GM21390 (cell line): Measurements from ENCODE around the gene TAF5.
"Not testable (repeated sequence)": the region's sequence is repeated elsewhere in the genome, so short reads cannot be mapped to it uniquely, and the experiment has no call there.

ENCODE experiments used
- ATAC-seq: cut with Tn5 transposase; IDR thresholded peaks from one replicate; pipeline ENCODE4 v1.9.1; 2021; ENCODE audit not compliant: unreplicated experiment

The TAF5 gene

DNA sequence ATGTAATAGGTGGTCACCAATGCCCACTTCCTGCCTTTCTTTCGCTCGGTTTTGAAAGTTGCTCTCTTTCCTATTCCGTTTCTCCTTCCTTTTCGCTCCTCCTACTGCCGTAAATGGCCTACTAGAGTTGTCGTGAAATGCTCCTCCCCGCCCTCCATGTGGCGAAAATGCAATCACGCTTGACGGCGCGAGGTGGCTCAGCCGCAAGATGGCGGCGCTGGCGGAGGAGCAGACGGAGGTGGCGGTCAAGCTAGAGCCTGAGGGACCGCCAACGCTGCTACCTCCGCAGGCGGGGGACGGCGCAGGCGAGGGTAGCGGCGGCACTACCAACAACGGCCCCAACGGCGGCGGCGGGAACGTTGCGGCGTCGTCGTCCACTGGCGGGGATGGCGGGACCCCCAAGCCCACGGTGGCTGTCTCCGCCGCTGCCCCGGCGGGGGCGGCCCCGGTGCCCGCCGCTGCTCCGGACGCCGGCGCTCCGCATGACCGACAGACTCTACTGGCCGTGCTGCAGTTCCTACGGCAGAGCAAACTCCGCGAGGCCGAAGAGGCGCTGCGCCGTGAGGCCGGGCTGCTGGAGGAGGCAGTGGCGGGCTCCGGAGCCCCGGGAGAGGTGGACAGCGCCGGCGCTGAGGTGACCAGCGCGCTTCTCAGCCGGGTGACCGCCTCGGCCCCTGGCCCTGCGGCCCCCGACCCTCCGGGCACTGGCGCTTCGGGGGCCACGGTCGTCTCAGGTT is at the start of gene TAF5:
Gene TAF5, plus strand, starts transcription at position 195 of the 737 bp plus-strand sequence. Its CDS starts 14 bp downstream, at position 209.
- peak; percentile 50 for ATAC-seq

- ATAC-seq: no peak
These were observed 39.9 kb upstream of the TAF5 start for GRCh38 chr10:103327906-103328305.

GRCh38 chr10:103333934-103334520 is 33.7 kb upstream of the TAF5 start:
- ATAC-seq: no peak

- ATAC-seq: no peak
These were observed 33.2 kb upstream of the TAF5 start for GRCh38 chr10:103334567-103334966.

- ATAC-seq: no peak
These were observed 31.4 kb upstream of the TAF5 start for GRCh38 chr10:103336370-103336769.

DNA sequence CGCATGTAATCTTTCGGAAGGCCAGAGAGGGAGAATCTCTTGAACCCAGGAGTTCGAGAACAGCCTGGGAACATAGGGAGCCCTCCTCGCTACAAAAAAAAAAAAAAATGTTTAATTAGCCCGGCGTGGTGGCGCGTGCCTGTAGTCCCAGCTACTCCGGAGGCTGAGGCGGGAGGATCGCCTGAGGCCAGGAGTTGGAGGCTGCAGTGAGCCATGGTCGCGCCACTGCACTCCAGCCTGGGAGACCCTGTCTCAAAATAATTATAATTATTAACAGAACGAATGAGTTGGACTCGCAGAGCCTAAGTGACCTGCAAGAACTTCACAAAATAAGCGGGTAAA is 17.6 kb upstream of the TAF5 start:
- ATAC-seq: no peak

GRCh38 chr10:103350517-103351260 is 17.1 kb upstream of the TAF5 start, which contains the start of gene PCGF6:
TSS of gene PCGF6 (minus strand) at chr10:103351140. CDS start at chr10:103351066, 74 bp downstream.
- peak; percentile 90 for ATAC-seq

DNA sequence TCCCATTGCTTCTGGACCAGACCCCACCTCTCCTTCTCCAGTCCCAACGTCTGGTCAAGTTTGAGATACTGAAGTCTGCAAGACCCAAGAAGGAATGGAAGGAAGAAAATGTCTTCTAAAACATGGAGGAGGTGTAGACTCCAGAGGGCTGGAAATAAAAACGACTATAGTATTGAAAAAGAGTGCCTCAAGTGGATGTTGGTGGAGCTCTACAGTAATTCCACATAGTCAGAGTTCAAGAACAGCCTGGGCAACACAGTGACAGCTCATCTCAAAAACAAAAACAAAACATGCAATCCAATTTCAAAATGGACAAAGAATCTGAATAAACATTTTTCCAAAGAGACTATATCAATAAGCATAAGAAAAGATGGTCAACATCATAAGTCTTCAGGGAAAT is 14.5 kb upstream of the TAF5 start:
- ATAC-seq: no peak

GRCh38 chr10:103354567-103354966 is 13.2 kb upstream of the TAF5 start:
- ATAC-seq: not testable (repeated sequence)

GRCh38 chr10:103355906-103356599 is 11.7 kb upstream of the TAF5 start:
- ATAC-seq: no peak

- ATAC-seq: not testable (repeated sequence)
These were observed 8.3 kb upstream of the TAF5 start for GRCh38 chr10:103359493-103359892.

DNA sequence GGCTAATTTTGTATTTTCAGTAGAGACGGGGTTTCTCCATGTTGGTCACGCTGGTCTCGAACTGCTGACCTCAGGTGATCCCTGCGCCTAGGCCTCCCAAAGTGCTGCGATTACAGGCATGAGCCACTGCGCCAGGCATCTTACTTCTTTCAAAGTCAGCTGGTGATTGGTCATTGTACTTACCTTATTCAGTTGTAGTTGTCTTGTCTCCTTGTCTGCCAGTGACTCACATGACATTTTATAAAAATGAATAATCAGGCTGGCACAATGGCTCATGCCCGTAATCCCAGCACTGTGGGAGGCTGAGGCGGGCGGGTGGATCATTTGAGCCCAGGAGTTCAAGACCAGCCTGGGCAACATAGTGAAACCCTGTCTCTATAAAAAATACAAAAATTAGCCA is 7.0 kb upstream of the TAF5 start:
- ATAC-seq: not testable (repeated sequence)

DNA sequence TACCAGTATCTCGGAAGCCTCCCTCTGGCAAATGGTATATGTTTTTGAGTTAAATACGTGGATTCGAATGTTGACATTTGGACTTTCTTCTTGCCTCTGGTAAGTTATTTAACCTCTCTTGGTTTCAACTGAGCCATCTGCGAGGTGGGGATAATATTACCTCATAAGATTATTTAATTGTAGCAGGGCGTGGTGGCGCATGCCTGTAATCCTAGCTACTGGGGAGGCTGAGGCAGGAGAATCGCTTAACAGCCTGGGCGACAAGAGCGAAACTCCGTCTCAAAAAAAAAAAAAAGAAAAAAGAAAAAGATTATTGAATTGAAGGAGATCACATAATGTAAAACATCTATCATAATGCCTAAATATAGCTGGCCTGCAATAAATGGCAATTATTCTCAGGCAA is 396 bp upstream of the TAF5 start:
- ATAC-seq: no peak

- no peak for ATAC-seq
These were observed 5.8 kb downstream of the TAF5 start for GRCh38 chr10:103373544-103373943.

DNA sequence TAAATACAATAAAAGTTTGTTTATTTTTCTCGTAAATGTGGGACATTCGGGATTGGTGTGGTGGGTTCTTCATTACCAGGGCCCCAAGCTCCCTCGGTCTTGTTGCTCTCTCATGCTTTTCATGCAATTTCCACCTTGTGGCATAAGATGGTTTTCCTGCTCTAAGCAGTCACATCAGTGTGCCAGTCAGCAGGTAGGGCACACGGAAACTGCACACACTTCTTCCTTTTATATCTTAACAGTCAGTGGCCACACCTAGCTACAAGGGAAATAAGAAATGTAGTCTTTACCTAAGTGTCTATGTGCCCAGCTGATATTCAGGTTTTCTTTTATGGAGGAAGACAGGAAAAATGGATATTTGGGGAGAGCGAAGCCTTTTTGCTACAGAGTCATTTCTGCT is 6.5 kb downstream of the TAF5 start:
- no peak for ATAC-seq

DNA sequence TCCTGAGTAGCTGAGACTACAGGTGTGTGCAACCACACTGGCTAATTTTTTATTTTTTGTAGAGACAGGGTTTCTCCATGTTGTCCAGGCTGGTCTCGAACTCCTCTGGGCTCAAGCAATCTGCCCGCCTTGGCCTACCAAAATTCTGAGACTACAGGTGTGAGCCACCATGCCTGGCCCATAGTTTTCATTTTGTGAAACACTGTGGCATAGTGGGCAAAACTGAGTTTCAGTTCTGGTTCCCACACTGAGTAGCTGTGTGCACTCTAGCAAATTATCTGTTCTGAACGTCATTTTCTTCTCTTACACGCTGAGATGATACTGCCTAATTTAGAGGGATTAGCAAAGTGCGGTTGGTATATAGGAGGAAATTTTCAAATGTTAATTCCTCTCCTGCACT is 15.0 kb downstream of the TAF5 start:
- ATAC-seq: no peak

GRCh38 chr10:103394180-103394579 is 26.4 kb downstream of the TAF5 start:
- no peak for ATAC-seq

DNA sequence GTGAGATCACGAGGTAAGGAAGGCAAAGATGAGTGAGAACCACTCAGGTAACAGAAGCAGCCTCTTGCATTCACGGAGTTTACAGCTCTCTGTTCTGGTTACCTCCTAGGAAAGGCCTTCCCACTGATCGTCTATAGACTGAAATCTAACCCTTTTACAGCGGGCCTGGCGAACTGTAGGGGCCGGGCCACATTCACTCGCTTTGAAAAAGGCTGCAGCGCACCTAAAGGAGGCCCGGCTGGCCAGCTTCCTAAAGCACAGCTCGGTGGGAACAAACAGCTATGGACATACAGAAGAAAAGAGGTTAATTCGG is 27.9 kb downstream of the TAF5 start:
- ATAC-seq: no peak

- peak; percentile 100 for ATAC-seq
These were observed 28.5 kb downstream of the TAF5 start, which contains the start of the genes ATP5MK and PDCD11 for GRCh38 chr10:103396067-103396788. TSS of gene ATP5MK (minus strand) at chr10:103396475. CDS start at chr10:103392457, 4,018 bp downstream. TSS of gene PDCD11 (plus strand) at chr10:103396626. CDS start at chr10:103398427, 1,801 bp downstream.

- no peak for ATAC-seq
These were observed 29.0 kb downstream of the TAF5 start for GRCh38 chr10:103396789-103397087.
